NCI-H2196 treated with DMSO at 0.1 percent for 48 hours (cell line): ENCODE results near the gene DDX23.

ENCODE experiments used
- DNase-seq: peaks from one replicate; lab custom pipeline; 2025; ENCODE audit not compliant: unreplicated experiment; lab: John Stamatoyannopoulos, UW

DDX23 gene

GRCh38 chr12:48800971-48801370 lies 51.0 kb downstream of the DDX23 start:
- no peak for DNase-seq

- no peak for DNase-seq
Observed at GRCh38 chr12:48800457-48800856, 51.5 kb downstream of the DDX23 start.

GRCh38 chr12:48796976-48797375 lies 55.0 kb downstream of the DDX23 start:
- no peak for DNase-seq

- peak; percentile 56 for DNase-seq
Observed at GRCh38 chr12:48795550-48796455, 56.2 kb downstream of the DDX23 start.

- no peak for DNase-seq
Observed at GRCh38 chr12:48794870-48795269, 57.1 kb downstream of the DDX23 start.

- no peak for DNase-seq
Observed at GRCh38 chr12:48793696-48794095, 58.3 kb downstream of the DDX23 start.

- DNase-seq, result no peak
Observed at GRCh38 chr12:48789858-48790326, 62.1 kb downstream of the DDX23 start.

- peak; percentile 9 for DNase-seq
Observed at GRCh38 chr12:48788854-48789775, 62.8 kb downstream of the DDX23 start, which contains the start of gene ADCY6. Gene ADCY6, minus strand, starts transcription at chr12:48789089. Its CDS starts 5,655 bp downstream, at chr12:48783434.

GRCh38 chr12:48788524-48788853 lies 63.5 kb downstream of the DDX23 start:
- DNase-seq, result no peak

GRCh38 chr12:48787791-48788523 lies 64.0 kb downstream of the DDX23 start:
- DNase-seq, result no peak

- no peak for DNase-seq
Observed at GRCh38 chr12:48786591-48787544, 65.1 kb downstream of the DDX23 start.

GRCh38 chr12:48783432-48783831 lies 68.5 kb downstream of the DDX23 start:
- DNase-seq, result no peak

- DNase-seq, result no peak
Observed at GRCh38 chr12:48782457-48783395, 69.2 kb downstream of the DDX23 start.

GRCh38 chr12:48781750-48782456 lies 70.1 kb downstream of the DDX23 start:
- no peak for DNase-seq

GRCh38 chr12:48780381-48781025 lies 71.5 kb downstream of the DDX23 start:
- DNase-seq, result no peak

- DNase-seq, result no peak
Observed at GRCh38 chr12:48779869-48780268, 72.1 kb downstream of the DDX23 start.
